Activated CD4-positive, alpha-beta T cell treated with anti-CD3 and anti-CD28 coated beads for 36 hours (primary cell): ENCODE measurements around the gene PALM3. TPM values are rescaled to one million over a fixed set of nuclear protein-coding genes. Genes with fewer than 3 reads are reported as not detected.

Experiments used
- ATAC-seq: fragments of 200-7000 bp; cut with Tn5 transposase; one replicate; pipeline ENCODE4 v1.10.0; 2021; ENCODE audit warnings: mild to moderate bottlenecking, moderate library complexity
- CTCF ChIA-PET: fragments of 350-600 bp; sonication (Branson Sonifier 250); formaldehyde crosslinking; loops from one replicate; lab custom pipeline; 2021; ENCODE audit warnings: antibody characterized with exemption; lab: Charles Lee
- POLR2A ChIA-PET: fragments of 350-600 bp; sonication (Branson Sonifier 250); formaldehyde crosslinking; loops from one replicate; lab custom pipeline; 2021; ENCODE audit warnings: antibody characterized with exemption, inconsistent platforms; lab: Charles Lee
- DNase-seq: peaks from one replicate; pipeline ENCODE4 v3.0.0-alpha.2; 2020
- H3K27ac Mint-ChIP-seq: one replicate; pipeline ENCODE4 v1.8.0; 2021; ENCODE audit warnings: mixed read lengths
- H3K27me3 Mint-ChIP-seq: one replicate; pipeline ENCODE4 v1.8.0; 2021; ENCODE audit warnings: mixed read lengths
- H3K36me3 Mint-ChIP-seq: one replicate; pipeline ENCODE4 v1.8.0; 2021; ENCODE audit warnings: low read depth, mixed read lengths
- H3K4me1 Mint-ChIP-seq: one replicate; pipeline ENCODE4 v1.8.0; 2021; ENCODE audit warnings: mixed read lengths
- H3K4me3 Mint-ChIP-seq: one replicate; pipeline ENCODE4 v1.8.0; 2021; ENCODE audit warnings: mild to moderate bottlenecking, moderate library complexity, mixed read lengths
- H3K9me3 Mint-ChIP-seq: one replicate; pipeline ENCODE4 v1.8.0; 2021; ENCODE audit warnings: low read depth, mixed read lengths
- intact Hi-C, 2 experiments: fragments of 100-400 bp; cut with DNase I in 1 of 2; cut with micrococcal nuclease in 1 of 2; formaldehyde crosslinking; loops; one replicate each; pipeline versions ENCODE4 v1.14.2 to v1.15.1; 2022 to 2024; cut with DNase I, micrococcal nuclease
- total RNA-seq, 2 experiments: library from RNA; stranded (reverse); gene quantifications; one replicate each; pipeline ENCODE4 v1.2.3, GENCODE V29; 2021

PALM3 gene
- total RNA-seq, 2 experiments from 2014 or later = 0.16 TPM; not detected in 1

DNA sequence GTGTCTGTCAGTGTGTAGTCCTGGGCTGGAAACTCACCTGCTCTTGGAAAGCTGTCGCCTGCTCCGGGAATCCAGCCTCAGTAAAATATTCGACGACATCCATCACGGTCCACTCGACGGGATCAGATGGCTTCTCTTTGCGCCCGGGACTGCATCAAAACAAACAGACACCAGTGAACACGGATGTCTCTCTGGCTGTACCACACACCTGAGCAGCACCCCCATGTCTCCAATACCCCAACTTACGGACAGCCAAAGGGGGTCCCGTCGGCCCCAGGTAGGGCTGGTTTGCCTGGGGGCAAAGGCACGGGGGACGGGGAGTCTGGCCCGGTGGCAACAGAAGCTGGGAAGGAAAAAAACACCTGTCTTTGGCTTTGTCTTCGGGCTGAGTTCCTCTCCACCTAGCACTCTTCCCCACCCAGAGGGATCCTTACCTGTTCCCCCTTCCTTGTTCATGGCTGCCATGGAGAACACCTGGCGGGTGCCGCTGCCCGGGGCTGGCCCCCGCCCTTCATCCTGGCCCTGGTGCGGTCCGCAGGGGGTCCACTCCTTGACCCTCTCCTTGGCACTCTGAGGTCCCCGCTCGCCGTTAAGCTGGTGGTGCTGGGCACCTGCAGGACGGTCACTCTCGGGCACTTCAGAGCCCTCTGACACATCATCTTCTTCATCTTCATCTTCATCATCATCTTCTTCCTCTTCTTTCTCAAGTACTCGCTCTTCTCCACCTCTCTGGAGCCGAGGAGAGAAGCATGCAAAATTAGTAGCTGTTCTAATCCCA is 26.9 kb upstream of the PALM3 start:
- peaks cover 16% of the 10 kb centered on the region for H3K4me1 Mint-ChIP-seq
- no peak for DNase-seq
- H3K27me3 Mint-ChIP-seq = no peaks in the 10 kb centered on the region
- peaks cover 30% of the 10 kb centered on the region for H3K36me3 Mint-ChIP-seq
- H3K4me3 Mint-ChIP-seq = peak overlapping the region; percentile 81
- H3K9me3 Mint-ChIP-seq = peaks cover 9% of the 10 kb centered on the region
- intact Hi-C loops = no loop called here
- POLR2A ChIA-PET = no interaction called here
- H3K27ac Mint-ChIP-seq = peak overlapping the region; percentile 75
- no peak for ATAC-seq
- CTCF ChIA-PET = interaction anchor here (1.3 to 3.6 kb wide), 2 partner anchors 16 to 48 kb away, joined by 6 to 14 read pairs; partner anchors contain the start of genes ASF1B and MISP3

DNA sequence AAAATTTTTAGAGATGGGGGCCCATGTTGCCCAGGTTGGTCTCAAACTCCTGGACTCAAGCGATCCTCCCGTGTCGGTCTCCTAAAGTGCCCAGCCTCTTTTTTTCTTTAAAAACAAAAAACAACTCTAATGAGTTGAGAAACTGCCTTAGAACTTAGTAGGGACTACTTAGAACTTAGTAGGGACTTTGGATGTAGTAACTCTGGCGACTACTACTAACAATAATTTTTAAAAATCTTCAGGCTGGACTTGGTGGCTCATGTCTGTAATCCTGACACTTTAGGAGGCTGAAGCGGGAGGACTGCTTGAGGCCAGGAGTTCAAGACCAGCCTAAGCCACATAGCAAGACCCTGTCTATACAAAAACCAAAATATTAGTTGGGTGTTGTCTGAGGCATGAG is 24.2 kb upstream of the PALM3 start:
- ATAC-seq = no peak
- no peaks in the 10 kb centered on the region for H3K9me3 Mint-ChIP-seq
- POLR2A ChIA-PET = interaction anchor here (0.7 kb wide), 1 partner anchor 499 kb away, joined by 3 read pairs; no protein-coding TSS in a partner anchor
- H3K4me3 Mint-ChIP-seq = no peak overlapping the region
- DNase-seq = no peak
- H3K27me3 Mint-ChIP-seq = no peaks in the 10 kb centered on the region
- peaks cover 18% of the 10 kb centered on the region for H3K36me3 Mint-ChIP-seq
- CTCF ChIA-PET = interaction anchor here (0.6 to 4.4 kb wide), 2 partner anchors 13 to 18 kb away, joined by 3 to 23 read pairs; partner anchors contain the start of gene MISP3
- H3K27ac Mint-ChIP-seq = no peak overlapping the region
- intact Hi-C loops = no loop called here
- peaks cover 12% of the 10 kb centered on the region for H3K4me1 Mint-ChIP-seq

DNA sequence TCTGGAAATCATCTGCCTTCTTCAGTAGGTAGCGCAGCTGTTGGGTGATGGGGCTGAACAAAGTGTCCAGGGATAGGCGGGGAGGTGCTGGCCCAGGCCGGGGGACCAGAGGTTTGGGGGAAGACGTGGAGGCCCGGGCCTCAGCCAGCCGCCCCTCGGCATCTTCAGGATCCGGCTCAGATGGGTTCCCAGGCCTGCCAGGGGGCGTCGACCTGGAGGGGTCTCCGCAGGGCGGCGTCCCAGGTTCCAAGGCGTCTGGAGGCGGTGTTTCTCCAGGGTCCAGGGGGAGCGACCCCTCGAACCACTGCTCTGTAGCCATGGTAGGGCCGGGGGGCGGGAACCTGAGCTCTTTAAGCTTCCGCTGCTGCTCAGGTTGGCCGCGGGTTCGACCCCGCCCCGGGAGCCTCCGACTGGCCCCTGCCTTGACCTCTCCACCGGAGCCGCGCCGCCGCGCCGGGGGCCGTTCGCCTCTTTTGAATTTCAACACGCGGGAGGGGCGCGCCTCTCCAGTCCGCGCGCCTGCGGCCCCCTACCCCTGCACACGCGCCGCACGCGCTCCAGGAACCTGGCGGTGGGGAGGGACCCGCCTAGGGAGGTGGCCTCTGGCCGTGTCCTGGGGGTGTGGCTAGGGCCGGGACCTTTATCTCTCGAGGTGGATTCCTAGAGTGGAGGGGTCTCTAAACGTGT is 23.6 kb upstream of the PALM3 start, which contains the start of gene C19orf67:
Gene C19orf67 (minus strand): TSS at position 475 of the 687 bp plus-strand sequence. CDS start 156 bp downstream, at position 319.
- Mint-ChIP-seq H3K4me1 (peaks cover 14% of the 10 kb centered on the region), H3K27me3 (no peaks in the 10 kb centered on the region), H3K4me3 (no peak within 1 kb of the TSS), H3K9me3 (no peaks in the 10 kb centered on the region), H3K36me3 (peaks cover 18% of the 10 kb centered on the region), H3K27ac (no peak within 1 kb of the TSS)
- no peak for DNase-seq
- ChIA-PET POLR2A (no interaction called here), CTCF (interaction anchor here (4.4 kb wide), 1 partner anchor 13 kb away, joined by 23 read pairs; the partner anchor contains the start of gene MISP3)
- intact Hi-C loops = no loop called here
- ATAC-seq = no peak

DNA sequence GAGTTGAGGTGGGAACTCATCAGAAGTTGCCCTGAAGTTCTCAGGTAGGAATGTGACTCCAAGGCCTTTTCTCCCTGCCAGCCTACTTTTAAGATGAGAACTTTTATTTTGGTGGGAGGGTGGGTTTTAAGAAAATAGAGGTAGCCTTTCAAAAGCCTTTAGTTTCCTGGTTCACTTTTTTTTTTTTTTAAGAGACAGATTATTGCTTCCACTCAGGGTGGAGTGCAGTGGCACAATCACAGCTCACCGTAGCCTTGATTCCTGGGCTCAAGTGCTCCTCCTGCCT is 20.7 kb upstream of the PALM3 start:
- ChIA-PET POLR2A (interaction anchor here (0.6 kb wide), 2 partner anchors 70 to 1291 kb away, joined by 3 to 5 read pairs; partner anchors contain the start of gene JUNB), CTCF (interaction anchor here (0.5 to 4.4 kb wide), 9 partner anchors 9 to 414 kb away, joined by 3 to 23 read pairs (median 5); partner anchors contain the start of genes ASF1B and MISP3)
- H3K4me1 Mint-ChIP-seq = peaks cover 10% of the 10 kb centered on the region

GRCh38 chr19:14081797-14082674 is 20.2 kb upstream of the PALM3 start:
- peaks cover 10% of the 10 kb centered on the region for H3K4me1 Mint-ChIP-seq
- ChIA-PET POLR2A (interaction anchor here (0.6 kb wide), 2 partner anchors 69 to 1291 kb away, joined by 3 to 5 read pairs; partner anchors contain the start of gene JUNB), CTCF (interaction anchor here (0.5 to 4.4 kb wide), 14 partner anchors 9 to 415 kb away, joined by 3 to 23 read pairs (median 3); partner anchors contain the start of genes ASF1B and MISP3)
- peaks cover 3% of the 10 kb centered on the region for H3K36me3 Mint-ChIP-seq
- H3K9me3 Mint-ChIP-seq = no peaks in the 10 kb centered on the region
- no peaks in the 10 kb centered on the region for H3K27me3 Mint-ChIP-seq
- peak overlapping the region; percentile 92 for H3K27ac Mint-ChIP-seq
- intact Hi-C loops = loop anchor here (1.0 to 2.0 kb wide), 13 partner anchors 8 to 932 kb away; partner anchors contain the start of genes ASF1B (in 2 of the 2), RFX1 (in 2 of the 2), BRME1 (in 1 of the 2) and C19orf53 (in 1 of the 2)
- peak overlapping the region; percentile 90 for H3K4me3 Mint-ChIP-seq
- ATAC-seq (no peak), DNase-seq (peak; percentile 58)

More for the DNA sequence above, 20.7 kb upstream of the PALM3 start:
- no peak overlapping the region for H3K27ac Mint-ChIP-seq
- peak overlapping the region; percentile 10 for H3K4me3 Mint-ChIP-seq
- ATAC-seq = no peak
- intact Hi-C loops = no loop called here
- no peak for DNase-seq
- H3K27me3 Mint-ChIP-seq = no peaks in the 10 kb centered on the region
- peaks cover 3% of the 10 kb centered on the region for H3K36me3 Mint-ChIP-seq
- no peaks in the 10 kb centered on the region for H3K9me3 Mint-ChIP-seq

DNA sequence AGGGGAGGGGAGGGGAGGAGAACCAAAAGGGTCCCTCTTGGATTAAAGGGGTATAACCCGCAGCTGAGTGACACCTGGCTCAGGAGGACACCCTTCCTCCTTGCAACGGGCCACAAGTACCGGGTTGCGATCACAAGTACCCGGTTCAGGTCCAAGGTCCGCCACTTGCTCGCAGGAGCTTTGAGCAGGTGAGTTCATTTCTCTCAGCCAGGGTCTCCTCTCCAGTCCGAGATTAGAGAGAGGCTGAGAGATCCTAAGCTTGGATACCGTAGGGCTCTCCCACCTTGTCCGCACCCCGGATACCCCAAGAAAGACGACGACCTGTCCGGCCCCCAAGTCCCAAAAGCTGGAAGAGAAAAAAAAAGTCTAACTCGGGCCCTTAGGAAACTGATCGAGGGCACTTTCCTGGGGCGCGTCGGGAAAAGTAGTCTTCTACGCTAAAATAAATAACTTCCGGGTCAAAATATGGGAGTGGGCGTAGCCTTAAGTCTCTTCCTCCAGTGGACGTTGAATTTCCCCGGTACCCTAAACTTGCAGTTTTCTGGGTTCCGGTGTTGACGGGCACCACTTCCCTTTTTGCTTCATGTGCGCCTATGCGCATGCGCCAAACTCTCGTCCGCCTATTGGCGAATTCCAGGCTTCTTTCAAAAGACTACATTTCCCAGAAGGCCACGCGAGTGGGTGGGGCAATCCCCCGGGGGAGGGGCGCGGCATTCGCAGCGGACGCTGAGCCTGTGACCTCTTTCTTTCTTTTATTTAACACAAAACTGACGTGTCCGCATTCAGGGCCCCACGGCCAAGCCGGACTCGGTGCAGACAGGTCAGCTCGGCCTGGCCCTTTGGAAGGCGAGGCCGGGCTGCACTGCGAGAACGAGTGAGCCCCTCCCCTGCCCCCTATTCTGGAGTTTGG is 19.3 kb upstream of the PALM3 start:
- Mint-ChIP-seq H3K27me3 (no peaks in the 10 kb centered on the region), H3K27ac (peak overlapping the region; percentile 92), H3K36me3 (peaks cover 3% of the 10 kb centered on the region), H3K9me3 (no peaks in the 10 kb centered on the region), H3K4me1 (peaks cover 10% of the 10 kb centered on the region), H3K4me3 (peak overlapping the region; percentile 90)
- DNase-seq (peak; percentile 99), ATAC-seq (peak; percentile 95)
- intact Hi-C loops = loop anchor here (1.0 to 2.0 kb wide), 13 partner anchors 9 to 931 kb away; partner anchors contain the start of genes ASF1B (in 2 of the 2), RFX1 (in 2 of the 2), BRME1 (in 1 of the 2) and C19orf53 (in 1 of the 2)
- POLR2A ChIA-PET = interaction anchor here (0.6 to 1.4 kb wide), 4 partner anchors 55 to 263 kb away, joined by 3 read pairs; partner anchors contain the start of gene ASF1B
- CTCF ChIA-PET = interaction anchor here (0.6 to 4.4 kb wide), 11 partner anchors 8 to 333 kb away, joined by 3 to 23 read pairs (median 4); partner anchors contain the start of genes ASF1B, IL27RA and MISP3

DNA sequence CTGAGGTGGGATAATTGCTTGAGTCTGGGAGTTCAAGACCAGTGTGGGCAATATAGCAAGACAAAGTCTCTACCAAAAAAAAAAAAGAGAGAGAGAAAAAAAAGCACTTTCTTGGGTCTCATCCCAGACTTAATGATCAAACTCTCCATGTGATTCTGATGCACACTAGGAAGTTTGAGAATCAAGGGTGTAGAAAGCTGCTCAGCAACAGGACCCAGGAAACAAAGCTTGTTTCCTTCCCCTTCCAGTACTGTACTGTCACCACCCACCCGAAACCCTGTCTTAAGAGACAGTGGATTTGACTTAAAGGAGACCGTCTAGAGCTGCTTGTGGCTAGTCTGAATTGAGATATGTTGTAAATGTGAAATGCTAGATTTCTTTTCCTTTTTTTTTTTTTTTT is 16.5 kb upstream of the PALM3 start:
- DNase-seq (no peak), ATAC-seq (no peak)
- Mint-ChIP-seq H3K36me3 (no peaks in the 10 kb centered on the region), H3K9me3 (no peaks in the 10 kb centered on the region), H3K4me1 (peaks cover 24% of the 10 kb centered on the region), H3K27ac (no peak overlapping the region), H3K27me3 (no peaks in the 10 kb centered on the region), H3K4me3 (no peak overlapping the region)
- intact Hi-C loops = loop anchor here (10.0 kb wide), 2 partner anchors 304 to 484 kb away; partner anchors contain the start of gene C19orf53 (in 1 of the 2)
- CTCF ChIA-PET = interaction anchor here (0.6 to 2.2 kb wide), 8 partner anchors 18 to 411 kb away, joined by 3 to 8 read pairs (median 4); no protein-coding TSS in a partner anchor
- POLR2A ChIA-PET = no interaction called here

GRCh38 chr19:14073925-14074838 is 12.3 kb upstream of the PALM3 start:
- ATAC-seq (peak; percentile 6), DNase-seq (peak; percentile 67)
- POLR2A ChIA-PET = no interaction called here
- Mint-ChIP-seq H3K27me3 (peaks cover 2% of the 10 kb centered on the region), H3K4me1 (peaks cover 21% of the 10 kb centered on the region), H3K4me3 (peak overlapping the region; percentile 87), H3K9me3 (no peaks in the 10 kb centered on the region), H3K27ac (peak overlapping the region; percentile 80), H3K36me3 (no peaks in the 10 kb centered on the region)
- CTCF ChIA-PET = interaction anchor here (0.6 to 6.6 kb wide), 18 partner anchors 10 to 344 kb away, joined by 3 to 49 read pairs (median 4); partner anchors contain the start of genes ASF1B, C19orf67 and PALM3
- intact Hi-C loops = loop anchor here (1.0 to 10.0 kb wide), 12 partner anchors 17 to 479 kb away; partner anchors contain the start of genes ASF1B (in 1 of the 2), C19orf53 (in 1 of the 2), DCAF15 (in 1 of the 2) and IL27RA (in 1 of the 2)
